Stomach (tissue), 4 donors: ENCODE results near the gene FGGY.

ENCODE experiments used
- EP300 ChIP-seq: sonication (generic); formaldehyde crosslinking; IDR thresholded peaks from one replicate; pipeline ENCODE4 v1.6.1; 2017; ENCODE audit warnings: antibody characterized with exemption
- TF ChIP-seq, protein P1 (sequence below), 7 experiments: fragments of 450-650 bp in 4 of 7; fragments of 200-600 bp in 3 of 7; sonication (generic) in 3 of 7; IDR thresholded peaks; one replicate each; pipeline ENCODE4 v1.5.1; 2016 to 2019; ENCODE audit warnings: antibody characterized with exemption in 7 of 7, control low read depth in 2 of 7, mild to moderate bottlenecking in 1 of 7

DNA sequence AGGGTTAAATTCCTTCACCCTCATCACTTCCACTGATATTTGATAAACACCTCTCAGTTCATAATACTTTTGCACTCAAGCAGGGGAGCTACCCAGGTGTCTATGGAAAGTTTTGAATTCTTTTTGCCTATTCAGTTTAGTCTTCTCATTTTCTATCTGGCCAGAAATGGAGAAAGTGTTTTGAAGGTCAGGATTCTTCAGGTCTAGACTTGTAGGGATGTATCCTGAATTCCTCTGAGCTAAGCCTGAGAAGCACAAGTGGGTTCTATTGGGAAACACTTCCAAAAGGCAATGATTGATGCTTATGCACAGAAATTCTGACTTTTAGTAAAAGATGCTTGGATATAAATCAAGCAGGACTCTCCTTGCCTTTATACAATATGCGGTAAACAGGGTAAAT is 300.1 kb downstream of the FGGY start:
- TF ChIP-seq, protein P1, sequence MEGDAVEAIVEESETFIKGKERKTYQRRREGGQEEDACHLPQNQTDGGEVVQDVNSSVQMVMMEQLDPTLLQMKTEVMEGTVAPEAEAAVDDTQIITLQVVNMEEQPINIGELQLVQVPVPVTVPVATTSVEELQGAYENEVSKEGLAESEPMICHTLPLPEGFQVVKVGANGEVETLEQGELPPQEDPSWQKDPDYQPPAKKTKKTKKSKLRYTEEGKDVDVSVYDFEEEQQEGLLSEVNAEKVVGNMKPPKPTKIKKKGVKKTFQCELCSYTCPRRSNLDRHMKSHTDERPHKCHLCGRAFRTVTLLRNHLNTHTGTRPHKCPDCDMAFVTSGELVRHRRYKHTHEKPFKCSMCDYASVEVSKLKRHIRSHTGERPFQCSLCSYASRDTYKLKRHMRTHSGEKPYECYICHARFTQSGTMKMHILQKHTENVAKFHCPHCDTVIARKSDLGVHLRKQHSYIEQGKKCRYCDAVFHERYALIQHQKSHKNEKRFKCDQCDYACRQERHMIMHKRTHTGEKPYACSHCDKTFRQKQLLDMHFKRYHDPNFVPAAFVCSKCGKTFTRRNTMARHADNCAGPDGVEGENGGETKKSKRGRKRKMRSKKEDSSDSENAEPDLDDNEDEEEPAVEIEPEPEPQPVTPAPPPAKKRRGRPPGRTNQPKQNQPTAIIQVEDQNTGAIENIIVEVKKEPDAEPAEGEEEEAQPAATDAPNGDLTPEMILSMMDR (IDR thresholded peaks at IDR 0.05), result no peak
- no peak for TF ChIP-seq EP300
